ENCODE results near the gene MAG. TPM values are rescaled to one million over a fixed set of nuclear protein-coding genes. Genes with fewer than 3 reads are reported as not detected.

The MAG gene
- total RNA-seq, 1 experiment from 2014 or later = not detected

DNA sequence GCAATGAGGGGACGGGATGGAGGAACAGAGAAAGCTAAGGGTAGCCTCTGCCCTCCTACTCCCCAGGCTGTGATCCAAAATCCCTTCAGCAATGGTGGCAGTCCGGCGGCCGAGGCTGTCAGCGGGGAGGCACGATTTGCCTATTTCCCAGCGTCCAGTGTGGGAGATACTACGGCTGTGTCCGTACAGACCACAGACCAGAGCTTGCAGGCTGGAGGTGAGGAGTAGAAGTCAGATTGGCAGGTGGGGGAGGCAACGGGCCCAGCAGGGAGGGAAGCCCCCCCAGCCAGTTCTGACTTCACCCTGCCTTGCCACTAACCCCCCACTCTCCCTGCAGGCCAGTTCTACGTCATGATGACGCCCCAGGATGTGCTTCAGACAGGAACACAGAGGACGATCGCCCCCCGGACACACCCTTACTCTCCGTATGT lies 21.6 kb upstream of the MAG start:
- Histone ChIP-seq H3K18ac (ENCODE audit: insufficient read length, low read depth, low read length) (no peak overlapping the region), H2BK120ac (ENCODE audit: low read depth, low read length, poor library complexity, severe bottlenecking) (no peak overlapping the region), H3K79me2 (ENCODE audit: insufficient read depth, low read length) (no peaks in the 10 kb centered on the region), H3K14ac (ENCODE audit: insufficient read depth, low read length) (no peak overlapping the region), H2BK12ac (ENCODE audit: insufficient read length, low read depth, low read length) (no peak overlapping the region), H3K4me1 (ENCODE audit: insufficient read depth, low read length) (no peaks in the 10 kb centered on the region), H4K91ac (ENCODE audit: insufficient read length, low read depth, low read length) (no peak overlapping the region), H4K20me1 (ENCODE audit: control insufficient read depth, insufficient read depth, insufficient read length) (no peaks in the 10 kb centered on the region), H2AFZ (ENCODE audit: low read length) (no peak overlapping the region), H3K27ac (ENCODE audit: insufficient read length, low read depth, low read length) (no peak overlapping the region), H3K56ac (ENCODE audit: insufficient read length, low read depth, low read length) (no peak overlapping the region), H2BK20ac (ENCODE audit: low read depth, low read length, poor library complexity, severe bottlenecking) (no peak overlapping the region), H3K79me1 (ENCODE audit: insufficient read depth, low read depth, low read length, poor library complexity, severe bottlenecking) (no peaks in the 10 kb centered on the region), H3K9ac (ENCODE audit: extremely low read depth, insufficient read length, low read length) (no peak overlapping the region), H2BK15ac (ENCODE audit: low read depth, low read length) (no peak overlapping the region), H3K4ac (ENCODE audit: low read depth, low read length) (no peak overlapping the region), H4K8ac (replicated peaks; ENCODE audit: insufficient read length, low read depth, low read length) (no peak overlapping the region), H3T11ph (ENCODE audit: low read length) (no peak overlapping the region), H4K5ac (ENCODE audit: insufficient read length, low read depth, low read length) (no peak overlapping the region), H3K23ac (ENCODE audit: insufficient read length, low read depth, low read length) (no peak overlapping the region), H3K27me3 (ENCODE audit: insufficient read depth, low read length) (no peaks in the 10 kb centered on the region), H2AK5ac (ENCODE audit: insufficient read length, low read length) (no peak overlapping the region), H3K23me2 (ENCODE audit: insufficient read length, low read depth, low read length, poor library complexity, severe bottlenecking) (peaks cover 5% of the 10 kb centered on the region), H3K4me2 (ENCODE audit: insufficient read depth, insufficient read length, low read length) (peak overlapping the region; percentile 5), H3K9me3 (ENCODE audit: control insufficient read depth, low read depth, low read length) (no peaks in the 10 kb centered on the region), H2BK5ac (ENCODE audit: insufficient read length, low read length) (no peak overlapping the region)
- Mint-ChIP-seq H3K27me3 (ENCODE audit: low read depth) (no peaks in the 10 kb centered on the region), H3K9me3 (no peaks in the 10 kb centered on the region), H3K36me3 (ENCODE audit: insufficient read depth in 1 of 3, low read depth in 3 of 3) (peaks cover 29 to 64% (median 63%) of the 10 kb centered on the region in 3 experiments), H3K4me1 (peaks cover 10 to 13% of the 10 kb centered on the region in 2 experiments), H3K4me3 (peak overlapping the region; percentile 60 to 79), H3K27ac (no peak overlapping the region)
- TF ChIP-seq, protein P1, sequence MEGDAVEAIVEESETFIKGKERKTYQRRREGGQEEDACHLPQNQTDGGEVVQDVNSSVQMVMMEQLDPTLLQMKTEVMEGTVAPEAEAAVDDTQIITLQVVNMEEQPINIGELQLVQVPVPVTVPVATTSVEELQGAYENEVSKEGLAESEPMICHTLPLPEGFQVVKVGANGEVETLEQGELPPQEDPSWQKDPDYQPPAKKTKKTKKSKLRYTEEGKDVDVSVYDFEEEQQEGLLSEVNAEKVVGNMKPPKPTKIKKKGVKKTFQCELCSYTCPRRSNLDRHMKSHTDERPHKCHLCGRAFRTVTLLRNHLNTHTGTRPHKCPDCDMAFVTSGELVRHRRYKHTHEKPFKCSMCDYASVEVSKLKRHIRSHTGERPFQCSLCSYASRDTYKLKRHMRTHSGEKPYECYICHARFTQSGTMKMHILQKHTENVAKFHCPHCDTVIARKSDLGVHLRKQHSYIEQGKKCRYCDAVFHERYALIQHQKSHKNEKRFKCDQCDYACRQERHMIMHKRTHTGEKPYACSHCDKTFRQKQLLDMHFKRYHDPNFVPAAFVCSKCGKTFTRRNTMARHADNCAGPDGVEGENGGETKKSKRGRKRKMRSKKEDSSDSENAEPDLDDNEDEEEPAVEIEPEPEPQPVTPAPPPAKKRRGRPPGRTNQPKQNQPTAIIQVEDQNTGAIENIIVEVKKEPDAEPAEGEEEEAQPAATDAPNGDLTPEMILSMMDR (conservative IDR thresholded peaks at IDR 0.05) = no peak
- WGBS (ENCODE audit: extremely low coverage, insufficient read length, low lambda C conversion rate) = no CpG with 5 or more reads among the region's 16 CpGs
- DNase-seq = no peak

All from H9 (cell line).